ENCODE measurements around the gene RNF13. TPM values are rescaled to one million over a fixed set of nuclear protein-coding genes. Genes with fewer than 3 reads are reported as not detected.

The RNF13 gene, protein sequence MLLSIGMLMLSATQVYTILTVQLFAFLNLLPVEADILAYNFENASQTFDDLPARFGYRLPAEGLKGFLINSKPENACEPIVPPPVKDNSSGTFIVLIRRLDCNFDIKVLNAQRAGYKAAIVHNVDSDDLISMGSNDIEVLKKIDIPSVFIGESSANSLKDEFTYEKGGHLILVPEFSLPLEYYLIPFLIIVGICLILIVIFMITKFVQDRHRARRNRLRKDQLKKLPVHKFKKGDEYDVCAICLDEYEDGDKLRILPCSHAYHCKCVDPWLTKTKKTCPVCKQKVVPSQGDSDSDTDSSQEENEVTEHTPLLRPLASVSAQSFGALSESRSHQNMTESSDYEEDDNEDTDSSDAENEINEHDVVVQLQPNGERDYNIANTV
- total RNA-seq: 10 to 100 TPM; 51.9 to 84.0 TPM

DNA sequence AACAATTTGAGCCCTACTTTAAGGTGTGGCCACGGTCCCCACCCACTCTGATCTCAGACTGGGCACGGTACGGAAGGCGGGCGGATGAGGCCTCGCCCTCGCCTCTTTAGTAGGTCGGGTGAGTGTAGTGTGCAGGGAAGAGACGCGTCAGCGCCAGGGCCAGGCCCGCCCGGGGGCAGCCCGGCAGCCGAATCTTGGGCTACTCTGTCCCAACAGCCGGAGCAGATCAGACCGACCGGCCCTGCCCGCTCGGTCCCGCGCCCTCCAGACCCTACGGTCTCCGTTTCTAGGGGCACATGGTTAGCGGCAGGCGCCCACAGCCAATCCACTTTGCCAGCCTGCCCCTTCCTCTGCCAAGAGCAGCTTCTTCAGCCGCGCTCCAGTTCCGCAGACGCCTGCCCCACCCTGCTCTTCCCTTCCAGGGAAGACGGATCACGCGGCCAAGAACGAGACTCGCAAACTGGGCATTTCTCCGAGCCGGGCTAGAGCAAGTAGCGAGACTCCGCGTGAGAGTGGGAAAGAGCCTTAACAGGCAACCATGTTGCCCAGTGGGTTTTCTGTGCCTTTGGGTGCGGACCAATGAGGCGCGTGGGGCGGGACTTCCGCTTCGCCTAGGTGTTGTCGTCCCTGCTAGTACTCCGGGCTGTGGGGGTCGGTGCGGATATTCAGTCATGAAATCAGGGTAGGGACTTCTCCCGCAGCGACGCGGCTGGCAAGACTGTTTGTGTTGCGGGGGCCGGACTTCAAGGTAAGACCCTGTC is at the start of gene RNF13:
Gene RNF13 (plus strand): TSS at position 610 of the 761 bp plus-strand sequence. CDS start 32,812 bp downstream, outside the sequence.
- no peaks in the 10 kb centered on the region for H3K9me3 ChIP-seq
- ATAC-seq (ENCODE audit: insufficient number of reproducible peaks, low FRiP score, low read depth) (peak; percentile 85), DNase-seq (ENCODE audit: low spot score) (peak; percentile 92)
- H3K4me1 ChIP-seq (ENCODE audit: control insufficient read depth in 1 of 2, low read depth in 2 of 2): peaks cover 20 to 37% of the 10 kb centered on the region in 2 donors
- H3K36me3 ChIP-seq: no peaks in the 10 kb centered on the region
- H3K27ac ChIP-seq: peak within 1 kb of the TSS; percentile 95 to 97
- TF ChIP-seq, protein P1, sequence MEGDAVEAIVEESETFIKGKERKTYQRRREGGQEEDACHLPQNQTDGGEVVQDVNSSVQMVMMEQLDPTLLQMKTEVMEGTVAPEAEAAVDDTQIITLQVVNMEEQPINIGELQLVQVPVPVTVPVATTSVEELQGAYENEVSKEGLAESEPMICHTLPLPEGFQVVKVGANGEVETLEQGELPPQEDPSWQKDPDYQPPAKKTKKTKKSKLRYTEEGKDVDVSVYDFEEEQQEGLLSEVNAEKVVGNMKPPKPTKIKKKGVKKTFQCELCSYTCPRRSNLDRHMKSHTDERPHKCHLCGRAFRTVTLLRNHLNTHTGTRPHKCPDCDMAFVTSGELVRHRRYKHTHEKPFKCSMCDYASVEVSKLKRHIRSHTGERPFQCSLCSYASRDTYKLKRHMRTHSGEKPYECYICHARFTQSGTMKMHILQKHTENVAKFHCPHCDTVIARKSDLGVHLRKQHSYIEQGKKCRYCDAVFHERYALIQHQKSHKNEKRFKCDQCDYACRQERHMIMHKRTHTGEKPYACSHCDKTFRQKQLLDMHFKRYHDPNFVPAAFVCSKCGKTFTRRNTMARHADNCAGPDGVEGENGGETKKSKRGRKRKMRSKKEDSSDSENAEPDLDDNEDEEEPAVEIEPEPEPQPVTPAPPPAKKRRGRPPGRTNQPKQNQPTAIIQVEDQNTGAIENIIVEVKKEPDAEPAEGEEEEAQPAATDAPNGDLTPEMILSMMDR (IDR thresholded peaks at IDR 0.05): no peak
- peak within 1 kb of the TSS; percentile 83 for H3K4me3 ChIP-seq
- H3K27me3 ChIP-seq (replicated peaks; ENCODE audit: insufficient read depth): no peaks in the 10 kb centered on the region

DNA sequence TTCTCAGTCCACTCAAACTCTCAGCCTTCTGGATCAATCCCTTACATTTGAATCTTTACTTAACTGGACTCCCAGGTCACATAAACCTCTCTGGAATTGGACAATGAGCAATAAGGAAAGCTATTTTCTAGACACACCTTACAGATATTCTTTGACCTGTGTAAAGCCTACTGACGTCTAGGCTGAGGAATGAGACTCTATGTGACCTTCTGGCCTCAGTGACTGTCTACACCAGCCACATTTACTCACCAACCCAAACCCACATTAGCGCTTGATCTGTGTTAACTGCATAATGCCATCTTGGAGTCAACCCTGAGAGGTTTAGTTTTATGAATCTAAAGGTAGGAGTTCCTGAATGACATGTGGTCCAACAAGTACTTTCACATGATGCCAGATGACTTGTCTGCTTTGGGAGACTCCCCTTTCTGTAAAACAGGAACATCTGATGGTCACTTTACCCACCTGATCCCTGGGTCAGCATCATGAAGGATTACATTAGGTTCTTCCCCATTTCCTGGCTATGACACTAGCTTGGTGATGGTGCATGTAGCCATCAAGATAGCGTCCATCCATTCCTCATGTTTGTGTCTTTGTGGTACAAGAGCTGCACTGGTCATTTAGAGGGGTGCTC is 49.3 kb upstream of the RNF13 start:
- DNase-seq (ENCODE audit: low spot score) (no peak), ATAC-seq (ENCODE audit: insufficient number of reproducible peaks, low FRiP score, low read depth) (no peak)
- H3K4me3 ChIP-seq: no peak overlapping the region
- no peaks in the 10 kb centered on the region for H3K36me3 ChIP-seq
- H3K27ac ChIP-seq: no peak overlapping the region
- no peaks in the 10 kb centered on the region for H3K4me1 ChIP-seq (ENCODE audit: control insufficient read depth in 1 of 2, low read depth in 2 of 2)
- H3K27me3 ChIP-seq (replicated peaks; ENCODE audit: insufficient read depth): no peaks in the 10 kb centered on the region
- TF ChIP-seq, protein P1 (IDR thresholded peaks at IDR 0.05): no peak
- no peaks in the 10 kb centered on the region for H3K9me3 ChIP-seq

DNA sequence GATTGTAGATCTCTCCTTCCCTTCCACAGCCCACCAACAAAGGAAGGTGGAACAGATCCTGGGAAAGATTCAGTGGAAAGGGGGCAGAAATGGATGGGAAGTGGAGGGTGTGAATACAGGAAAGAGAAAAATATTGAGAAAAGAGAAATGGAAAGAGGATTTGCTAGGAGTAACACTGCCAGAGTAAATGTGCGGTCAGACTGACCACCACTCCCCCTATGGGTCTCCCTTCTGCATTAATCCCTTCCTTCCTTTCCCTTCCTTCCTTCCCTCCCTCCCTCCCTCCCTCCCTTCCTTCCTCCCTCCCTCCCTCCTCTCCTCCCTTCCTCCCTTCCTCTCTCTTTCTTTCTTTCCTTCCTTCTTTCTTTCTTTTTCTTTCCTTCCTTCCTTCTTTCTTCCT is 48.7 kb upstream of the RNF13 start:
- TF ChIP-seq, protein P1 (IDR thresholded peaks at IDR 0.05): no peak
- ATAC-seq (ENCODE audit: insufficient number of reproducible peaks, low FRiP score, low read depth): no peak

DNA sequence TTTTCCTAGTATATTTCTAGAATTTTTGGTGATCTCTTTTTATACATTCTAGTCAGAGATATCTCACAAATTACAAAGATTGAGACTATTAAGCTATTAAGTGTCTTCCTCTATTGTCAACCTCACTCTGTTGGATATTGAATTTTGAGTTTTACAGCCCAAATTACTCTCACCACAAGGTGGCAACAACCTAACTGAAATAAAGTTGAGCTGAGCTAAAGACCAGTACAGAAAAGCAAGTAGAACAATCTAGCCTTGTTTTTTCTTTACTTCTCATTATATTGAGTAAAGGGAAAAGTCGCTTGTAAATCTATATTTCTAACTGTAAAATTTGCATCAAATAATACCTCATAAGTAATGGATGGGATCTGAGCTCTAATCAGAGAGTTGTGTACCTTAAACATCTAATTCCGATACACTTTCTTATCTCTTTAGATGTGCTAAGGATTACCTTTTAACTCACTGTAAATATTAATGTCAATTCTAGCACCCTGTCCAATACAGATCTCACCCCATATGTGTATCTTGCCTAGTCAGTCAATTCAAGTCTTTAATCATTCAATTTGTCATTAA is 47.2 kb upstream of the RNF13 start:
- H3K27ac ChIP-seq: no peak overlapping the region
- no peak overlapping the region for H3K4me3 ChIP-seq
- TF ChIP-seq, protein P1 (IDR thresholded peaks at IDR 0.05): peak; percentile 51
- H3K4me1 ChIP-seq (ENCODE audit: control insufficient read depth in 1 of 2, low read depth in 2 of 2): no peaks in the 10 kb centered on the region
- no peaks in the 10 kb centered on the region for H3K36me3 ChIP-seq
- DNase-seq (ENCODE audit: low spot score) (no peak), ATAC-seq (ENCODE audit: insufficient number of reproducible peaks, low FRiP score, low read depth) (no peak)
- H3K27me3 ChIP-seq (replicated peaks; ENCODE audit: insufficient read depth): no peaks in the 10 kb centered on the region
- H3K9me3 ChIP-seq: no peaks in the 10 kb centered on the region

More for the DNA sequence above, 48.7 kb upstream of the RNF13 start:
- Histone ChIP-seq H3K27ac (no peak overlapping the region), H3K36me3 (no peaks in the 10 kb centered on the region), H3K4me1 (ENCODE audit: control insufficient read depth in 1 of 2, low read depth in 2 of 2) (no peaks in the 10 kb centered on the region), H3K4me3 (no peak overlapping the region), H3K27me3 (replicated peaks; ENCODE audit: insufficient read depth) (no peaks in the 10 kb centered on the region), H3K9me3 (no peaks in the 10 kb centered on the region)
- DNase-seq (ENCODE audit: low spot score): no peak
